Spleen (tissue), 11 donors: ENCODE results near the gene MINDY4B. TPM values are rescaled to one million over a fixed set of nuclear protein-coding genes. Genes with fewer than 3 reads are reported as not detected.

Source experiments
- DNase-seq: peaks from one replicate; pipeline ENCODE4 v3.0.0-alpha.2; 2020
- H3K27ac ChIP-seq, 8 donors: fragments of 200-600 bp; sonication (generic) in 7 of 8; 1 replicate in 4 of 8; 2 replicates in 4 of 8; pipeline versions ENCODE4 v1.5.0 to v1.8.0; 2016 to 2021; ENCODE audit warnings: inconsistent platforms in 4 of 8, mild to moderate bottlenecking in 4 of 8, moderate library complexity in 1 of 8
- H3K27me3 ChIP-seq, 7 donors: fragments of 200-600 bp; sonication (generic) in 6 of 7; replicated peaks in 1 of 7; 1 replicate in 4 of 7; 2 replicates in 3 of 7; pipeline versions ENCODE4 v1.5.0 to v1.8.0; 2016 to 2021; ENCODE audit warnings: inconsistent platforms in 3 of 7, mild to moderate bottlenecking in 1 of 7
- H3K36me3 ChIP-seq, 6 donors: fragments of 200-600 bp; sonication (generic) in 5 of 6; 1 replicate in 4 of 6; 2 replicates in 2 of 6; pipeline versions ENCODE4 v1.5.0 to v1.8.0; 2016 to 2021; ENCODE audit warnings: inconsistent platforms in 2 of 6
- H3K4me1 ChIP-seq, 6 donors: fragments of 200-600 bp; sonication (generic) in 5 of 6; 1 replicate in 3 of 6; 2 replicates in 3 of 6; pipeline versions ENCODE4 v1.5.0 to v1.8.0; 2016 to 2021; ENCODE audit warnings: inconsistent platforms in 3 of 6
- H3K4me3 ChIP-seq, 8 donors: fragments of 200-600 bp; sonication (generic) in 7 of 8; 1 replicate in 4 of 8; 2 replicates in 4 of 8; pipeline versions ENCODE4 v1.5.0 to v1.8.0; 2016 to 2021; ENCODE audit warnings: inconsistent platforms in 4 of 8, mild to moderate bottlenecking in 4 of 8, moderate library complexity in 2 of 8
- H3K9me3 ChIP-seq, 8 donors: fragments of 200-600 bp; sonication (generic) in 7 of 8; 1 replicate in 4 of 8; 2 replicates in 4 of 8; pipeline versions ENCODE4 v1.5.0 to v1.8.0; 2016 to 2021; ENCODE audit warnings: inconsistent platforms in 4 of 8
- POLR2A ChIP-seq, 3 donors: fragments of 450-650 bp; IDR thresholded peaks; one replicate each; pipeline ENCODE4 v1.5.1; 2017; ENCODE audit warnings: antibody characterized with exemption in 3 of 3, mild to moderate bottlenecking in 1 of 3
- POLR2AphosphoS5 ChIP-seq, 3 donors: sonication (generic); formaldehyde crosslinking; IDR thresholded peaks; one replicate each; pipeline ENCODE4 v1.5.1; 2017; ENCODE audit warnings: antibody characterized with exemption in 3 of 3
- WGBS, 5 donors: extraction: QIAGEN DNeasy Blood & Tissue Kit in 3 of 5; methylation state at CpG; one replicate each; pipeline versions ENCODE4 v1.1.5 to v1.1.7; 2013 to 2018; 5-methylcytosine and 5-hydroxymethylcytosine counted together
- intact Hi-C: fragments of 100-400 bp; cut with DNase I; formaldehyde crosslinking; loops from one replicate; pipeline ENCODE4 v1.15.0; 2023; ENCODE audit warnings: low total_unique reads
- polyA plus RNA-seq, 3 donors: library from polyadenylated mRNA; stranded (reverse); fragments of 200-250 nt; gene quantifications; one replicate each; pipeline ENCODE4 v1.2.1, GENCODE V29; 2013
- total RNA-seq, 7 donors: library from RNA; depleted of rRNA in 3 of 7; stranded (reverse); fragments of >200 nt in 3 of 7; fragmentation: NEBNext Ultra II Directional in 4 of 7; extraction: Animal tissue kit (Norgen Biotek cat#: 25700) in 4 of 7; gene quantifications; one replicate each; pipeline versions ENCODE4 v1.1.0 to v1.2.1, GENCODE V29; 2016 to 2021
- TF ChIP-seq, protein P1 (sequence below), 11 experiments: fragments of 200-600 bp in 7 of 11; fragments of 450-650 bp in 4 of 11; sonication (generic) in 4 of 11; IDR thresholded peaks in 8 of 11; conservative IDR thresholded peaks in 3 of 11; 1 replicate in 7 of 11; 2 replicates in 4 of 11; pipeline versions ENCODE4 v1.4.0 to v1.8.0; 2016 to 2021; ENCODE audit warnings: antibody characterized with exemption in 11 of 11, inconsistent platforms in 4 of 11, mild to moderate bottlenecking in 1 of 11
- donor health status: healthy with polysubstance abuse.
- donor health status: DM: no; HTN: no; CAD: no; lungs with moderate emphysema.
- donor health status: DM: no; HTN: no; CAD: no.
- donor health status: Bipolar disorder and iron deficiency.
- donor health status: healthy.
- donor health status: DM: no; HTN: no; CAD: no.
- donor health status: DM: yes; HTN: yes; CAD: no.

Gene MINDY4B
- total and polyA plus RNA-seq, 10 donors: not detected

DNA sequence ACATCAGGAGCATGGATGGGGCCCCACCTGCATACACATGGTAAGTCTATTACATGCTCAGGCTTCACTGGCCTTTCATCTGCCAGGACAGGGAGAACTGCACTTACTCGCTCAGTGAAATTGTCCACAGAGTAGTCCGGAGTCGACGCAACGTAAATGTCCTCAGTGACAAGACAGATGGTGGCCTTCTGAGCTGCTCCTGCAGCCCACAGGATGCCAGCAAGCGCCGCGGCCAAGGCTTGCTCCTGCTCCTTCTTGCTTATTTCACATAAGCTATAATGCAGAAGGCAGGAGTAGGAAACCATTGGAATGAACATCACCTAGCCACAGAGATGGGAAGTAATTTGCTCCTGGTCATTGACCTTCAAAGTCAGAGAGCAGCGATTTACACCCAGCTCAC, 14.4 kb downstream of the MINDY4B start:
- H3K27me3 ChIP-seq: no peaks in the 10 kb centered on the region
- H3K4me1 ChIP-seq: peaks cover 0 to 4% (median 0%) of the 10 kb centered on the region in 6 donors
- H3K9me3 ChIP-seq: peaks cover 0 to 4% (median 0%) of the 10 kb centered on the region in 8 donors
- H3K36me3 ChIP-seq: no peaks in the 10 kb centered on the region
- TF ChIP-seq POLR2AphosphoS5 (IDR thresholded peaks at IDR 0.05): no peak
- no peak for TF ChIP-seq POLR2A (IDR thresholded peaks at IDR 0.05)
- TF ChIP-seq, protein P1, sequence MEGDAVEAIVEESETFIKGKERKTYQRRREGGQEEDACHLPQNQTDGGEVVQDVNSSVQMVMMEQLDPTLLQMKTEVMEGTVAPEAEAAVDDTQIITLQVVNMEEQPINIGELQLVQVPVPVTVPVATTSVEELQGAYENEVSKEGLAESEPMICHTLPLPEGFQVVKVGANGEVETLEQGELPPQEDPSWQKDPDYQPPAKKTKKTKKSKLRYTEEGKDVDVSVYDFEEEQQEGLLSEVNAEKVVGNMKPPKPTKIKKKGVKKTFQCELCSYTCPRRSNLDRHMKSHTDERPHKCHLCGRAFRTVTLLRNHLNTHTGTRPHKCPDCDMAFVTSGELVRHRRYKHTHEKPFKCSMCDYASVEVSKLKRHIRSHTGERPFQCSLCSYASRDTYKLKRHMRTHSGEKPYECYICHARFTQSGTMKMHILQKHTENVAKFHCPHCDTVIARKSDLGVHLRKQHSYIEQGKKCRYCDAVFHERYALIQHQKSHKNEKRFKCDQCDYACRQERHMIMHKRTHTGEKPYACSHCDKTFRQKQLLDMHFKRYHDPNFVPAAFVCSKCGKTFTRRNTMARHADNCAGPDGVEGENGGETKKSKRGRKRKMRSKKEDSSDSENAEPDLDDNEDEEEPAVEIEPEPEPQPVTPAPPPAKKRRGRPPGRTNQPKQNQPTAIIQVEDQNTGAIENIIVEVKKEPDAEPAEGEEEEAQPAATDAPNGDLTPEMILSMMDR (IDR thresholded peaks at IDR 0.05 in 8 of 11, conservative IDR thresholded peaks at IDR 0.05 in 3 of 11): no peak
- peak overlapping the region in 2 of 8 donors; percentile 14 to 26 for H3K4me3 ChIP-seq
- WGBS, 5 donors: 84 to 93% (median 88%) methylated on average over 9 of the region's 9 CpGs
- peak; percentile 76 for DNase-seq
- intact Hi-C loops: no loop called here
- H3K27ac ChIP-seq: peak overlapping the region in 7 of 8 donors; percentile 25 to 89 (median 83)

DNA sequence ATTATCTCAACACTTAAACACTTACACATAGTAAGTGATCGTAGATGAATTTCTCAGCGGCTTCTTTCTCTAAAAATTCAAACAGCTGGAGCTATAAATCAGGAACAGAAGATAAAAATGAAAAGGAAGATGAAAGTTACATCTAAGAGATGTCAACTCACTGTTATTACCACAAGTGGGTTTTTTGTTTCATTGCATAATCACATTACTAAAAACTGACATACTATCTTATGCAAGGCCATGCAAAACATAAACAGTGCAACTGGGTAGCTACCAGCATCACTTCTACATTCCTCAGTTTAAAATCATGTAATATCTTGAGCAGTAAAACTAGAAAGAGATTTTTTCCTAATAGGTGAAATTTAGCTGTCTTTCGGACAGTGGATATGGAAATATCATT, 14.9 kb downstream of the MINDY4B start:
- H3K27me3 ChIP-seq: no peaks in the 10 kb centered on the region
- 39 to 61% (median 58%) methylated on average over 3 of the region's 3 CpGs for WGBS, 5 donors

DNA sequence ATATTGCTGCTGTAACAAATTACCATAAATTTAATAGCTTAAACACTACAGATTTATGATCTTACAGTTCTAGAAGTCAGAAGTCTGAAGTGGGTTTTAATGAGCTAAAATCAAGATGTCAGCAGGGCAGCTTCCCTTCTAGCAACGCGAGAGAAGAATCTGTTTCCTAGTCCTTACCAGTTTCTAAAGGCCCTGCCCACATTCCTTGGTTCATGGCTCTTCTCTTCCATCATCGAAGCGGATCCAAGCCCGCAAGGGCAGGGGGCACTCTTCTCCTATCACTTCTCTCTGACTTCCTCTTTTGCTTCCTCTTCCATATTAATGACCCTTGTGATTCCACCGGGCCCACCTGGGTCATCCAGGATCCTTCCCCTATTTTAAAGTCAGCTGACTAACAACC, 16.1 kb downstream of the MINDY4B start:
- intact Hi-C loops: no loop called here
- no peak for DNase-seq

More for the DNA sequence above, 14.9 kb downstream of the MINDY4B start:
- no peak for TF ChIP-seq POLR2A (IDR thresholded peaks at IDR 0.05)
- TF ChIP-seq, protein P1 (IDR thresholded peaks at IDR 0.05 in 8 of 11, conservative IDR thresholded peaks at IDR 0.05 in 3 of 11): no peak
- TF ChIP-seq POLR2AphosphoS5 (IDR thresholded peaks at IDR 0.05): no peak
- H3K36me3 ChIP-seq: no peaks in the 10 kb centered on the region
- intact Hi-C loops: no loop called here
- peaks cover 0 to 4% (median 0%) of the 10 kb centered on the region in 8 donors for H3K9me3 ChIP-seq
- DNase-seq: no peak
- peak overlapping the region in 1 of 8 donors; percentile 26 for H3K4me3 ChIP-seq
- peak overlapping the region in 7 of 8 donors; percentile 45 to 89 (median 83) for H3K27ac ChIP-seq
- H3K4me1 ChIP-seq: peaks cover 0 to 4% (median 0%) of the 10 kb centered on the region in 6 donors

DNA sequence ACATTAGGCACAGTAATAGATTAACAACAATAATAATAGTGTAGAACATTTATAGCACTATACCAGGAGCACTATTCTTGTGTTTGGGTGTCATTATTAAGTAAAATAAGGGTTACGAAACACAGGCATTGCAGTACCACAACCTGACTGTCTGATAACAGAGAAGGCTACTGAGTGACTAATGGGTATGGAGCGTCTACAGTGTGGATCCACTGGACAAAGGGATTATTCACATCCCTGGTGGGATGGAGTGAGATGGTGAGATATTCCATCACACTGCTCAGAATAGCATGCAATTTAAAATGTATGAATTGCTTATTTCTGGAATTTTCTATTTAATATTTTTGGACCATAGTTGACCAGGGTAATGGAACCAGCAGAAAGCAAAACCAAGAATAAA, 18.2 kb downstream of the MINDY4B start:
- 77 to 98% (median 86%) methylated on average over 2 of the region's 2 CpGs for WGBS, 5 donors
- peaks cover 0 to 4% (median 0%) of the 10 kb centered on the region in 6 donors for H3K4me1 ChIP-seq
- H3K9me3 ChIP-seq: peaks cover 0 to 4% (median 0%) of the 10 kb centered on the region in 8 donors
- H3K36me3 ChIP-seq: no peaks in the 10 kb centered on the region
- H3K27me3 ChIP-seq: no peaks in the 10 kb centered on the region
- no peak overlapping the region for H3K4me3 ChIP-seq
- H3K27ac ChIP-seq: no peak overlapping the region
- no peak for DNase-seq
- intact Hi-C loops: no loop called here
- TF ChIP-seq, protein P1 (IDR thresholded peaks at IDR 0.05 in 8 of 11, conservative IDR thresholded peaks at IDR 0.05 in 3 of 11): no peak
- TF ChIP-seq POLR2A (IDR thresholded peaks at IDR 0.05): no peak

More for the DNA sequence above, 16.1 kb downstream of the MINDY4B start:
- Histone ChIP-seq H3K27ac (peak overlapping the region in 6 of 8 donors; percentile 67 to 89 (median 84)), H3K27me3 (no peaks in the 10 kb centered on the region), H3K9me3 (peaks cover 0 to 4% (median 0%) of the 10 kb centered on the region in 8 donors), H3K4me1 (peaks cover 0 to 4% (median 0%) of the 10 kb centered on the region in 6 donors), H3K4me3 (no peak overlapping the region), H3K36me3 (no peaks in the 10 kb centered on the region)
- TF ChIP-seq POLR2A (IDR thresholded peaks at IDR 0.05) (no peak), POLR2AphosphoS5 (IDR thresholded peaks at IDR 0.05) (no peak)
- TF ChIP-seq, protein P1 (IDR thresholded peaks at IDR 0.05 in 8 of 11, conservative IDR thresholded peaks at IDR 0.05 in 3 of 11): no peak
- 55 to 66% (median 64%) methylated on average over 6 of the region's 6 CpGs for WGBS, 5 donors
